Measurements from ENCODE around the gene DLK1.

DNA sequence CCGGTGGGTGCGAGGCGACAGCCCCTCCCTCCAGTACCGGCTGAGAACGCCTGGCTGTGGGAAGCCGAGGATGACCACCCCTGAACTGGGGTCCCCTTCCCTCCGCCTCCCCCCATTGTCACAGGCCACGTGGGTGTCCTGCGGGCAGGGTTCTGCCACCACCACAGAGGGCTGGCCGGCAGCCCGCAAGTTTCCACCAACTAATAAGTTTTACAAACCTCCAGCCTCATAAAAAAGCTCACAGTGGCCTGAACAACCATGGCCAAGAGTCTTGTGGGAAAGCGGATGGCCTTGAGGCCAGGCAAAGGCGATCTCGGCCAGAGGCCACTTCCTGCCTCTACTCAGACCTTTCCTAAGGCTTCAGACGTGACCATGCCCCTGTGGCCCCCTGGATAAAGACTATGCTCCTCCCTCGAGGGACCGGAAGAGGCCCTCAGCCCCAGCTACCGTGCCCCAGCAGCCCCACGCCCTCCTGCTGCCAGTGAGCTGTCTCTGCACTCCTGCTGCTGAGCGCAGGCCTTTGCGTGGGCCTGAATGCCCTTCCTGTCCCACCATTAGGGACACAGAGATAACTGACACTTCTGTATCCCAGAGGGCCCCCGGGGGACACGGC is 46.1 kb upstream of the DLK1 start:
- no peak for TF ChIP-seq POLR2A (IDR thresholded peaks at IDR 0.05)
- TF ChIP-seq CTCF (IDR thresholded peaks at IDR 0.05): no peak

All from testis (tissue), 2 donors.